Anterior cingulate cortex (tissue), 58 donors: ENCODE measurements around the gene PNPLA6.
A peak's percentile ranks its signal among the peaks of the same experiment; 100 is the strongest.
"Not testable (repeated sequence)": the region's sequence is repeated elsewhere in the genome, so short reads cannot be mapped to it uniquely, and the experiment has no call there.

Experiments used
- DNase-seq, 58 donors: peaks; one replicate each; lab custom pipeline; 2025; lab: John Stamatoyannopoulos, UW

The PNPLA6 gene

GRCh38 chr19:7528522-7529245 lies 6.8 kb upstream of the PNPLA6 start:
- DNase-seq, result no peak

DNA sequence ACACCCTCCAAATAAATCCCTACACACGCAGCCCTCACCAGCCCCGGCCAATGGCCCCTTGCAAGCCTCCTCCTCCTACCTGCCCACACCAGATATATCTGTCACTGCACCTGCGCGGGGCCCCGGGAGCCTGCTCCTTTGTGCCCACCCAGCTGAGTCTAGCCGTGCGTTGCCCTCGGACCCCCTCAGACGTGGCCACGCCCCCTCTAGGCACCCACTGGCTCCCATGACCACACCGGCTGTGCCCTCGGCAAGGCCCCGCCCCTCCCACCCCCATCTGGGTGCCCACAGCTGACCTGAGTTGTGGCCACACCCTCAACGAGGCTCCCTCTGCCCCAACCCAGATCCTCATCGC lies 6.3 kb upstream of the PNPLA6 start:
- DNase-seq, result no peak

- DNase-seq, result no peak
Measured at GRCh38 chr19:7529610-7530490, 5.7 kb upstream of the PNPLA6 start.

DNA sequence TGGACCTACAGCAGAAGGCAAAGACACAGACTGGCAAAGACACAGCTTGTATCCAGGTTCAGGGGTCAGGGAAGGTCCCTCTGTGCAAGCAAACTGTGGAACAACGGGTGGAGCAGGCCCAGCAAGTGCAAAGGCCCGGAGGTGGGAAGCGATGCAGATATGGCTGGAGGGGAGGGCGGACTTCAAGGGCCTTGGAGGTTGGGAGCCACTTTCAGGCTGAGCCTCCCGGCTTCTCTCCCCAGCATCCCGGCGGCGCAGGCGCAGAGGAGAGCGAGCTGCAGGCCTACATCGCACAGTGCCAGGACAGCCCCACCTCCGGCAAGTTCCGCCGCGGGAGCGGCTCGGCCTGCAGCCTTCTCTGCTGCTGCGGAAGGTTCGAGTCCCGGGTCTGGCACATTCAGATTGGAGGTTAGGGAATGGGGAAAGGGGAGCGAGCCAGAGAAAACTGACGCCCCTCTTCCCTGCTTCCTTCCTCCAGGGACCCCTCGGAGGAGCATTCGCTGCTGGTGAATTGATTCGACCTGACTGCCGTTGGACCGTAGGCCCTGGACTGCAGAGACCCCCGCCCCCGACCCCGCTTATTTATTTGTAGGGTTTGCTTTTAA lies 2.1 kb upstream of the PNPLA6 start:
- DNase-seq, result peak in 47 of 58 donors; percentile 2 to 64 (median 37)

- DNase-seq, result peak in 57 of 58 donors; percentile 33 to 93 (median 80)
Measured at GRCh38 chr19:7533925-7534480, 1.5 kb upstream of the PNPLA6 start.

DNA sequence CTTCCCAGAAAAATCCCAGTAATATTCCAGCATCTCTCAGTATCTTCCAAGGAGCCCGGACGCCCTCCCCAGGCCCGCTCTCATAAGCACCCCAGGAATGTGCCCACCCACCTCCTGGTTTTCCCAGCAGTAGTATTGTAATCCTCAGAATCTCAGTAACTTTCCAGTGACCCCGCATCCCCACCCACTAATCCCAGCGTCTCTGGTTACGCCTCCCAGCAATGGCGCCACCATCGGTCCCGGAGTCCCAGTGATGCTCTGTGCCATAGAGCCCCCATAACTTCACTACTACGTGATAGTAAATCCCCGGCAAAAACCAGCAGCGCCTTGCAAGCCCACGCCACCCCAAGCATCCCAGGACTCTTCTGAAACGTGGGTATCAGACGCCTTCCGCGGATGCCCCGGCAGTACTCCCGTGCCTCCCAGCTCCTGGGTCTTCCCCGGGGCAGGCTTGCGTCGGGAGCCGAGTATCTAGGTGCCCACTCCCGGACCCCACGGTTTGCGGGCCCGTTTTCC lies 928 bp upstream of the PNPLA6 start:
- DNase-seq, result peak; percentile 18 to 85 (median 72)

- peak in 2 of 58 donors; percentile 14 to 62 for DNase-seq
Measured at GRCh38 chr19:7535998-7536695, 630 bp downstream of the PNPLA6 start.

- not testable (repeated sequence) for DNase-seq
Measured at GRCh38 chr19:7538990-7539389, 3.5 kb downstream of the PNPLA6 start.

DNA sequence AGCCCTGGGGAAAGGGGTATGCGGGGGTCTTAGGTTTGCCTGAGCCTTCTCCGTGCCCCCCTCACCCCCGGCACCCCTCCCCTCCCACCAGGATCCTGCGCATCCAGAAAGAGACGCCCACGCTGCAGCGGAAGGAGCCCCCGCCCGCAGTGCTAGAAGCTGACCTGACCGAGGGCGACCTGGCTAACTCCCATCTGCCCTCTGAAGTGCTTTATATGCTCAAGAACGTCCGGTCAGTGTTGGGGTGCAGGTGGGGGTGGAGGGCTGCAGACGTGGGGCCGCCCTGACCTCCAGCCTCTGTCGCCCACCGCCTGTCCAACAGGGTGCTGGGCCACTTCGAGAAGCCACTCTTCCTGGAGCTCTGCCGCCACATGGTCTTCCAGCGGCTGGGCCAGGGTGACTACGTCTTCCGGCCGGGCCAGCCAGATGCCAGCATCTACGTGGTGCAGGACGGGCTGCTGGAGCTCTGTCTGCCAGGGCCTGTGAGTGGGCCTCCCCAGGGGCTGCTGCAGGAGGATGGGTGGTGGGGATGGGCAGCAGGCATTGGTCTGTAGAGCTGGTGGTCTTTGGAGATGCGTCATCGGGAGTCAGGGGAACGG lies 4.4 kb downstream of the PNPLA6 start:
- no peak for DNase-seq

- no peak for DNase-seq
Measured at GRCh38 chr19:7540761-7541474, 5.4 kb downstream of the PNPLA6 start.

DNA sequence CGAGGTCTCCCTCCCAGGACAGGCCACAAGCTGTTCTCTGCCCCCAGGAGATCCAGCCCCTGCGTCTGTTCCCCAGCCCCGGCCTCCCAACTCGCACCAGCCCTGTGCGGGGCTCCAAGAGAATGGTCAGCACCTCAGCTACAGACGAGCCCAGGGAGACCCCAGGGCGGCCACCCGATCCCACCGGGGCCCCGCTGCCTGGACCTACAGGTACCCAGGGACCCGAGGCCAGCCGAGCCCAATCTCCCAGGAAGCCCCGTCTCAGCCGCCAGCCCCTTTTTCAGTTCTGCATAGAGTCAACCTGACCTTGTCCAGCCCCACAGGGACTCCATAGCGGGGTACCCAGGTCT lies 5.9 kb downstream of the PNPLA6 start:
- DNase-seq, result no peak

DNA sequence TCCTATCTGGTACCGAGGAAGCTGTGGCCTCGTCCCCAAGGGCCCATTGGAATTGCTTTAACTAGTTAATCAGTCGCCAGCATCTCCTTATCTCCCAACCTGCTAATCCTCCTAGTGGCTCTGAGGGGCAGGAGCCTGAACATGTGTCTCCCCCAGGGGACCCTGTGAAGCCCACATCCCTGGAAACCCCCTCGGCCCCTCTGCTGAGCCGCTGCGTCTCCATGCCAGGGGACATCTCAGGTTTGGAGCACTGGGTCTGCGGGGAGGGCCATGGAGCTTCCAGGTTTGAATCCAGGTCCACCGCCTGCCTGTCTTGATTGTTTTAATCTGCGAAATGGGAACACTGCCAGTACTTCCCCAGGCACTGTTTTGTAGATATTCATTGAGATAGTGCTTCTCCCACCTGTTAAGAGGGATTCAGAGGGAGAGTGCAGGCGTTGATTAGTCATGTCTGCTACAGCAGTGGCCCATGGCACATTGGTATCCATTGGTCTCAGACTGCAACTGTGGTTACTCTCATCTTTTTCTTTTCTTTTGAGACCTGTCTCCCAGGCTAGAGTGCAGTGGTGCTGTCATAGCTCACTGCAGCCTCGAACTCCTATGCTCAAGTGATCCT lies 6.4 kb downstream of the PNPLA6 start:
- no peak for DNase-seq

DNA sequence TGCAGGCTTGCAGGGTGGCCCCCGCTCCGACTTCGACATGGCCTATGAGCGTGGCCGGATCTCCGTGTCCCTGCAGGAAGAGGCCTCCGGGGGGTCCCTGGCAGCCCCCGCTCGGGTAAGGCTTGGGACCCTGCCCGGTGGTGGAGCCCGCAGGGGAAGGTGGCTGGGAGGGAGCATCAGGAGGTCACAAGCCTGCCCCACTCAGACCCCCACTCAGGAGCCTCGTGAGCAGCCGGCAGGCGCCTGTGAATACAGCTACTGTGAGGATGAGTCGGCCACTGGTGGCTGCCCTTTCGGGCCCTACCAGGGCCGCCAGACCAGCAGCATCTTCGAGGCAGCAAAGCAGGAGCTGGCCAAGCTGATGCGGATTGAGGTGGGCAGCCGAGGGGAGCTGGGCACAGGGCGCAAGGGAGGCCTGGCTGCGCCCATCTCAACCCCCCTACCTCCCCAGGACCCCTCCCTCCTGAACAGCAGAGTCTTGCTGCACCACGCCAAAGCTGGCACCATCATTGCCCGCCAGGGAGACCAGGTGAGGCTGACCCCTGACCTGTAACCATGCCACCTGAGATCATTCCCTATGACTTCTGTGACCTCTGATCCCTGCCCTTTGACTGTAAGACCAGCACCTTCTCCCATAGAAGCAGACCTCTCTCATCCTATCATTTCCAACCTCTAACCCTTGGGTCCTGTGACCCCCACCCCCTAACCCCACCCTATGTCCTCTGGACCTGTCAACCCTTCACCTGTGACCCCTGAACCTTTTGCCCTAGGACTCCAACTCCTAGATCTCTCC lies 7.2 kb downstream of the PNPLA6 start:
- DNase-seq, result no peak

GRCh38 chr19:7544626-7545025 lies 9.1 kb downstream of the PNPLA6 start:
- peak in 4 of 58 donors; percentile 3 to 34 (median 7) for DNase-seq

DNA sequence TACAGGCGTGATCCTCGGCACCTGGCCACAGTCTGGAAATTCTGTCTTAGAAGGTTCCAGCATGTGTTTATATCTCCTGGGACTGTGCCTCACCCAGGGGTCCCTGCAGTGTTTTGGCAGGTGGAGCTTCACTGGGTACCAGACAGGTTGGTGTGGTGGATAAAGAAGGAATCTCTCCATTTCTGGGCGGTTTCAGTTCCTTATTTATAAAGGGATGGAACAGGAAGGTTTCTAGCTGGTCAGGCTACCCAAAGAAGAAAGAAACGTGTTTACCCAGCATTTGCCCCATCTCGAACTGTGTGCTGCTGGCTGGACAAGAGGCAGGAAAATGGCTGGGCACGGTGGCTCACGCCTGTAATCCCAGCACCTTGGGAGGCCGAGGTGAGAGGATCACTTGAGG lies 9.8 kb downstream of the PNPLA6 start:
- DNase-seq, result no peak

DNA sequence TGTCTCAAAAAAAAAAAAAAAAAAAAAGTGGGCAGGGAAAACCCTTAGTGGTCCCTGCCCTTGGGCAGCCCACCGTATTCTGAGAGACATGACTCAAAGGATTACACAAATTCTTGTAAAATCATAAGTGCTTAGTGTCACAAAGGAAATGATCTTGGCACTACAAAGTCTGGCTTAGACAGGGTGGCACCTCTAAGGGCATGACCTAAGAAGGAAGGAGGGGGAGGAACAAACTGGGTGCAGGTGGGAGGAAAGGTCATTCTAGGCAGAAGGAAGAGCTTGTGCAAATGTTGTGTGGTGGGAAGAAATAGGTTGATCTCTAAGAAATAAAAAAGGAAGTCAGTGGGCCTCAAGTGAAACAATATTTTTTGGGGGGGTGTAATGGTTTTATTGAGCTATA lies 10.4 kb downstream of the PNPLA6 start:
- DNase-seq, result no peak

GRCh38 chr19:7547159-7547558 lies 11.6 kb downstream of the PNPLA6 start:
- no peak for DNase-seq
